Keratinocyte (primary cell): Measurements from ENCODE around the gene ECI1. TPM values are rescaled to one million over a fixed set of nuclear protein-coding genes. Genes with fewer than 3 reads are reported as not detected.

Experiments
- DNase-seq: peaks from one replicate; pipeline ENCODE4 v3.0.0-alpha.2; 2011; ENCODE audit warnings: low read depth, missing footprints, low spot score
- FAIRE-seq: peaks from 2 replicates; lab custom pipeline; 2011; peaks lifted over from hg19 to GRCh38; lab: Jason Lieb, UNC
- H2AFZ ChIP-seq: 2 replicates; pipeline ENCODE4 v1.6.0; 2012; ENCODE audit warnings: low read length, control low read depth, inconsistent platforms; ENCODE audit not compliant: control insufficient read depth
- H3K27ac ChIP-seq: 2 replicates; pipeline ENCODE4 v1.5.1; 2011; ENCODE audit warnings: low read length; ENCODE audit not compliant: control insufficient read depth, insufficient read depth
- H3K27me3 ChIP-seq: 3 replicates; pipeline ENCODE4 v1.6.0; 2011; ENCODE audit warnings: low read length; ENCODE audit not compliant: control insufficient read depth, insufficient read depth; ENCODE audit errors: extremely low read depth
- H3K36me3 ChIP-seq, 2 experiments: 2 replicates in 1 of 2; 3 replicates in 1 of 2; pipeline ENCODE4 v1.5.1; 2011; ENCODE audit warnings: low read length in 2 of 2, mild to moderate bottlenecking in 1 of 2; ENCODE audit not compliant: control insufficient read depth in 2 of 2, insufficient read depth in 2 of 2; ENCODE audit errors: extremely low read depth in 1 of 2
- H3K4me1 ChIP-seq: 3 replicates; pipeline ENCODE4 v1.5.1; 2011; ENCODE audit warnings: low read length; ENCODE audit not compliant: control insufficient read depth, insufficient read depth; ENCODE audit errors: extremely low read depth
- H3K4me2 ChIP-seq: 3 replicates; pipeline ENCODE4 v1.6.0; 2011; ENCODE audit warnings: low read depth, low read length; ENCODE audit not compliant: control insufficient read depth, insufficient read depth; ENCODE audit errors: extremely low read depth
- H3K4me3 ChIP-seq, 3 experiments: fragments of 200-600 bp in 1 of 3; sonication (generic) in 1 of 3; 2 replicates in 2 of 3; 3 replicates in 1 of 3; pipeline ENCODE4 v1.5.1; 2011 to 2016; ENCODE audit warnings: low read length in 3 of 3, mild to moderate bottlenecking in 3 of 3, control low read depth in 2 of 3, inconsistent platforms in 1 of 3, low read depth in 1 of 3, mixed read lengths in 1 of 3, mixed run types in 1 of 3, moderate library complexity in 1 of 3; ENCODE audit not compliant: control insufficient read depth in 2 of 3, insufficient read depth in 2 of 3; ENCODE audit errors: extremely low read depth in 1 of 3
- H3K79me2 ChIP-seq: 2 replicates; pipeline ENCODE4 v1.6.0; 2012; ENCODE audit warnings: low read length; ENCODE audit not compliant: control insufficient read depth, insufficient read depth
- H3K9ac ChIP-seq: 3 replicates; pipeline ENCODE4 v1.6.0; 2011; ENCODE audit warnings: low read length; ENCODE audit not compliant: control insufficient read depth, insufficient read depth; ENCODE audit errors: extremely low read depth
- H3K9me1 ChIP-seq: 3 replicates; pipeline ENCODE4 v1.6.0; 2011; ENCODE audit warnings: low read length; ENCODE audit not compliant: control insufficient read depth, insufficient read depth; ENCODE audit errors: extremely low read depth
- H3K9me3 ChIP-seq: 2 replicates; pipeline ENCODE4 v1.5.1; 2012; ENCODE audit warnings: low read depth, low read length; ENCODE audit not compliant: control insufficient read depth
- H4K20me1 ChIP-seq: 3 replicates; pipeline ENCODE4 v1.6.0; 2011; ENCODE audit warnings: low read length; ENCODE audit not compliant: control insufficient read depth, insufficient read depth; ENCODE audit errors: extremely low read depth
- EZH2 ChIP-seq: IDR thresholded peaks from one replicate; pipeline ENCODE4 v1.6.1; 2012; ENCODE audit warnings: inconsistent platforms, mild to moderate bottlenecking, low read length, moderate library complexity
- dilution Hi-C: fragments of 300-500 bp; cut with MboI; formaldehyde crosslinking; loops from one replicate; pipeline ENCODE4 v1.7.0; 2020; ENCODE audit warnings: low sequenced_read_pairs; ENCODE audit not compliant: extremely low pct_ligation_motif_present
- polyA plus RNA-seq, 5 experiments: library from polyadenylated mRNA; depleted of rRNA in 3 of 5; stranded (reverse) in 3 of 5; stranded (forward) in 1 of 5; unstranded in 1 of 5; fragments of >200 nt; gene quantifications; 1 replicate in 1 of 5; 2 replicates in 3 of 5; 3 replicates in 1 of 5; pipeline versions ENCODE4 v1.2.1 to v1.2.3, GENCODE V29; 2011 to 2012; ENCODE audit warnings: missing spikeins in 2 of 5, low read depth in 1 of 5, low replicate concordance in 1 of 5
- TF ChIP-seq, protein P1 (sequence below), 3 experiments: IDR thresholded peaks in 1 of 3; conservative IDR thresholded peaks in 1 of 3; optimal IDR thresholded peaks in 1 of 3; 2 replicates in 2 of 3; 3 replicates in 1 of 3; pipeline versions ENCODE3 to v1.5.1; 2011; ENCODE audit warnings: low read length in 3 of 3, mild to moderate bottlenecking in 3 of 3, moderate library complexity in 2 of 3, control low read depth in 1 of 3, inconsistent platforms in 1 of 3; ENCODE audit not compliant: insufficient read depth in 2 of 3; ENCODE audit errors: extremely low read depth in 1 of 3

The ECI1 gene
- polyA plus RNA-seq, 1 donor (not counting 4 experiments of a cell fraction or from before 2014, with no cell fraction given), result 19.7 TPM

DNA sequence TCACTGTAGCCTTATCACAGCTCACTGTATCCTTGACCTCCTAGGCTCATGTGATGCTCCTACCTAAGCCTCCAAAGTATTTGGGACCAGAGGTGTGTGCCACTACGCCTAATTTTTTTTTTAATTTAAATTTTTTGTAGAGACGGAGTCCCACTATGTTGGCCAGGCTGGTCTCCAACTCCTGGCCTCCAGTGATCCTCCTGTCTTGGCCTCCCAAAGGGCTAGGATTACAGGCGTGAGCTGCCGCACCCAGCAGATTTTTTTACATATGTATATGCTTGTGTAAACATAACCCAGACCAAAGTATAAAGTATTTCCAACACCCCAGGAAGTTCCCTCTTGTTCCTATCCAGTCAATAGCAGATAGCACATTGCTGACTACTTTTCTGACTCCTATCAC, 35.1 kb downstream of the ECI1 start:
- Histone ChIP-seq H3K79me2 (peaks cover 20% of the 10 kb centered on the region), H3K4me3 (no peak overlapping the region), H3K4me2 (no peak overlapping the region), H3K4me1 (peaks cover 13% of the 10 kb centered on the region), H3K27me3 (no peaks in the 10 kb centered on the region), H3K9me3 (no peaks in the 10 kb centered on the region), H3K9ac (no peak overlapping the region), H4K20me1 (no peaks in the 10 kb centered on the region), H3K9me1 (no peaks in the 10 kb centered on the region), H3K36me3 (peaks cover 0 to 15% of the 10 kb centered on the region in 2 experiments), H3K27ac (no peak overlapping the region), H2AFZ (no peak overlapping the region)
- dilution Hi-C loops, result no loop called here
- TF ChIP-seq, protein P1, sequence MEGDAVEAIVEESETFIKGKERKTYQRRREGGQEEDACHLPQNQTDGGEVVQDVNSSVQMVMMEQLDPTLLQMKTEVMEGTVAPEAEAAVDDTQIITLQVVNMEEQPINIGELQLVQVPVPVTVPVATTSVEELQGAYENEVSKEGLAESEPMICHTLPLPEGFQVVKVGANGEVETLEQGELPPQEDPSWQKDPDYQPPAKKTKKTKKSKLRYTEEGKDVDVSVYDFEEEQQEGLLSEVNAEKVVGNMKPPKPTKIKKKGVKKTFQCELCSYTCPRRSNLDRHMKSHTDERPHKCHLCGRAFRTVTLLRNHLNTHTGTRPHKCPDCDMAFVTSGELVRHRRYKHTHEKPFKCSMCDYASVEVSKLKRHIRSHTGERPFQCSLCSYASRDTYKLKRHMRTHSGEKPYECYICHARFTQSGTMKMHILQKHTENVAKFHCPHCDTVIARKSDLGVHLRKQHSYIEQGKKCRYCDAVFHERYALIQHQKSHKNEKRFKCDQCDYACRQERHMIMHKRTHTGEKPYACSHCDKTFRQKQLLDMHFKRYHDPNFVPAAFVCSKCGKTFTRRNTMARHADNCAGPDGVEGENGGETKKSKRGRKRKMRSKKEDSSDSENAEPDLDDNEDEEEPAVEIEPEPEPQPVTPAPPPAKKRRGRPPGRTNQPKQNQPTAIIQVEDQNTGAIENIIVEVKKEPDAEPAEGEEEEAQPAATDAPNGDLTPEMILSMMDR (optimal IDR thresholded peaks at IDR 0.05 in 1 of 3, IDR thresholded peaks at IDR 0.05 in 1 of 3, conservative IDR thresholded peaks at IDR 0.05 in 1 of 3; ENCODE audit: extremely low read depth in 1 of 3, insufficient read depth in 2 of 3, low read length in 3 of 3), result no peak
- no peak for TF ChIP-seq EZH2
- no peak for DNase-seq
- no peak for FAIRE-seq

DNA sequence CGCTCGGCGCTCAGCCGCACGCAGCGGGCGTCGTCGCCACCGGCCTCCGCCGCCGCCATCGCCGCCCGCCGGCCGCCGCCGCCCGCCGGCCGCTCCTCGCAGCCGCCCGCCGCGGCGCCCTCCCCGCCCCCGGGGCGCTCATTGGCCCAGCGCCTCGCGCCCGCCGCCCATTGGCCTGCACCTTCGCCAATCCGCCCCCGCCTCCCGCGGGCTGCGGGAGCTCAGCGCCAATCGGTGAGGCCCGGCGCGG, 36.7 kb downstream of the ECI1 start, which contains the start of gene PGP:
PGP (minus strand) TSS at position 122 of the 250 bp plus-strand sequence; CDS start at position 59, 63 bp downstream.
- dilution Hi-C loops, result no loop called here
- Histone ChIP-seq H3K9me1 (no peaks in the 10 kb centered on the region), H4K20me1 (no peaks in the 10 kb centered on the region), H2AFZ (peak within 1 kb of the TSS; percentile 89), H3K27me3 (no peaks in the 10 kb centered on the region), H3K36me3 (peaks cover 0 to 15% of the 10 kb centered on the region in 2 experiments), H3K4me1 (peaks cover 13% of the 10 kb centered on the region), H3K9me3 (no peaks in the 10 kb centered on the region), H3K4me3 (peak within 1 kb of the TSS; percentile 61 to 93 (median 80)), H3K27ac (peak within 1 kb of the TSS; percentile 90), H3K4me2 (peak within 1 kb of the TSS; percentile 96), H3K9ac (peak within 1 kb of the TSS; percentile 92), H3K79me2 (peaks cover 20% of the 10 kb centered on the region)
- no peak for TF ChIP-seq EZH2
- TF ChIP-seq, protein P1 (optimal IDR thresholded peaks at IDR 0.05 in 1 of 3, IDR thresholded peaks at IDR 0.05 in 1 of 3, conservative IDR thresholded peaks at IDR 0.05 in 1 of 3; ENCODE audit: extremely low read depth in 1 of 3, insufficient read depth in 2 of 3, low read length in 3 of 3), result no peak
- DNase-seq (no peak), FAIRE-seq (no peak)
